Psoas muscle (tissue), 8 donors: ENCODE results near the gene GLP2R. TPM values are rescaled to one million over a fixed set of nuclear protein-coding genes. Genes with fewer than 3 reads are reported as not detected.

Experiments
- ATAC-seq, 4 donors: fragments of 200-7000 bp; cut with Tn5 transposase; one replicate each; pipeline ENCODE4 v1.9.1; 2020; ENCODE audit warnings: moderate library complexity in 3 of 4, mild to moderate bottlenecking in 2 of 4
- DNase-seq, 2 donors: peaks; one replicate each; pipeline ENCODE4 v3.0.0-alpha.2; 2020
- H3K27ac ChIP-seq: fragments of 200-600 bp; one replicate; pipeline ENCODE4 v1.8.0; 2022
- H3K27me3 ChIP-seq, 3 donors: fragments of 200-600 bp in 1 of 3; one replicate each; pipeline versions ENCODE4 v1.6.1 to v1.8.0; 2013 to 2022; ENCODE audit warnings: low read length in 2 of 3, mild to moderate bottlenecking in 2 of 3, moderate library complexity in 1 of 3; ENCODE audit not compliant: insufficient read depth in 3 of 3
- H3K36me3 ChIP-seq, 2 donors: fragments of 200-600 bp in 1 of 2; one replicate each; pipeline versions ENCODE4 v1.6.1 to v1.8.0; 2013 to 2022; ENCODE audit warnings: low read depth in 1 of 2, mild to moderate bottlenecking in 1 of 2, moderate library complexity in 1 of 2; ENCODE audit not compliant: insufficient read depth in 1 of 2
- H3K4me1 ChIP-seq: fragments of 200-600 bp; one replicate; pipeline ENCODE4 v1.8.0; 2022
- H3K4me3 ChIP-seq: fragments of 200-600 bp; one replicate; pipeline ENCODE4 v1.8.0; 2022; ENCODE audit warnings: mild to moderate bottlenecking
- H3K9me3 ChIP-seq: fragments of 200-600 bp; one replicate; pipeline ENCODE4 v1.8.0; 2022
- WGBS, 3 donors: extraction: QIAGEN DNeasy Blood & Tissue Kit; methylation state at CpG; one replicate each; pipeline versions ENCODE4 v1.1.6 to v1.1.7; 2013; 5-methylcytosine and 5-hydroxymethylcytosine counted together
- intact Hi-C, 2 donors: fragments of 100-400 bp; cut with DNase I; formaldehyde crosslinking; loops; one replicate each; pipeline versions ENCODE4 v1.11.0 to v1.14.2; 2022
- polyA plus RNA-seq, 3 donors: library from polyadenylated mRNA; stranded (reverse); fragments of 200-250 nt; gene quantifications; one replicate each; pipeline ENCODE4 v1.2.3, GENCODE V29; 2013
- total RNA-seq, 4 donors: library from RNA; stranded (reverse); fragmentation: NEBNext Ultra II Directional in 2 of 4; extraction: Animal tissue kit (Norgen Biotek cat#: 25700) in 2 of 4; gene quantifications; one replicate each; pipeline versions ENCODE4 v1.2.1 to v1.2.4, GENCODE V29; 2021 to 2023
- TF ChIP-seq, protein P1 (sequence below): fragments of 200-600 bp; IDR thresholded peaks from one replicate; pipeline ENCODE4 v1.8.0; 2022; ENCODE audit warnings: antibody characterized with exemption
- donor health status: healthy with polysubstance abuse.
- donor health status: DM: no; HTN: no; CAD: no; lungs with moderate emphysema.
- donor health status: Bipolar disorder and iron deficiency.
- donor health status: healthy.
- donor health status: DM: yes; HTN: yes; CAD: no.
- donor health status: DM: no; HTN: no; CAD: no.
- donor health status: DM: no; HTN: no; CAD: no.
- donor health status: DM: yes; HTN: yes; CAD: no.

GLP2R gene
- total and polyA plus RNA-seq, 7 donors: 0.12 to 0.30 (median 0.17) TPM; not detected in 4

DNA sequence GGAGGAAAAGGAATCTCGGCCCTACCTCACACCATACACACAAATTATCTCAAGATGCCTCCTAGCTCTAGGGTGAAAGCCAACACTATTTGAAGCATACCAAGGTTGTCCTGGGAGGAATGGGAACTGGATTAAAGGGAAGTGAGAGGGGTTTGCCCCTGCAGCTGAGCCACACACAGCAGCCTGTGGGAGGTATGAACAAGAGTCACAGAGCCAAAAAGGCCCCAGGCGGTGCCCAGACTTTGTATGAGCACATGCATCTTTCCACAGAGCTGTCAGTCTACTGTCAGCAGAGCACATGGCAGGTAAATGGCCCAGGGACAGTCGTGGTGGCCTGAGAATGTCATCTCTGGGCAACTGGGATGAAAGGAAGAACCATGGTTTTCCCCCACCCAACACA is 110.4 kb downstream of the GLP2R start:
- DNase-seq (no peak), ATAC-seq (no peak)
- Histone ChIP-seq H3K4me3 (no peak overlapping the region), H3K27ac (no peak overlapping the region), H3K9me3 (peaks cover 6% of the 10 kb centered on the region), H3K36me3 (no peaks in the 10 kb centered on the region), H3K4me1 (no peaks in the 10 kb centered on the region), H3K27me3 (peaks cover 0 to 8% (median 0%) of the 10 kb centered on the region in 3 donors)
- TF ChIP-seq, protein P1, sequence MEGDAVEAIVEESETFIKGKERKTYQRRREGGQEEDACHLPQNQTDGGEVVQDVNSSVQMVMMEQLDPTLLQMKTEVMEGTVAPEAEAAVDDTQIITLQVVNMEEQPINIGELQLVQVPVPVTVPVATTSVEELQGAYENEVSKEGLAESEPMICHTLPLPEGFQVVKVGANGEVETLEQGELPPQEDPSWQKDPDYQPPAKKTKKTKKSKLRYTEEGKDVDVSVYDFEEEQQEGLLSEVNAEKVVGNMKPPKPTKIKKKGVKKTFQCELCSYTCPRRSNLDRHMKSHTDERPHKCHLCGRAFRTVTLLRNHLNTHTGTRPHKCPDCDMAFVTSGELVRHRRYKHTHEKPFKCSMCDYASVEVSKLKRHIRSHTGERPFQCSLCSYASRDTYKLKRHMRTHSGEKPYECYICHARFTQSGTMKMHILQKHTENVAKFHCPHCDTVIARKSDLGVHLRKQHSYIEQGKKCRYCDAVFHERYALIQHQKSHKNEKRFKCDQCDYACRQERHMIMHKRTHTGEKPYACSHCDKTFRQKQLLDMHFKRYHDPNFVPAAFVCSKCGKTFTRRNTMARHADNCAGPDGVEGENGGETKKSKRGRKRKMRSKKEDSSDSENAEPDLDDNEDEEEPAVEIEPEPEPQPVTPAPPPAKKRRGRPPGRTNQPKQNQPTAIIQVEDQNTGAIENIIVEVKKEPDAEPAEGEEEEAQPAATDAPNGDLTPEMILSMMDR: no peak
- WGBS, 3 donors: 50 to 66% (median 65%) methylated on average over 3 of the region's 3 CpGs
- intact Hi-C loops: no loop called here

DNA sequence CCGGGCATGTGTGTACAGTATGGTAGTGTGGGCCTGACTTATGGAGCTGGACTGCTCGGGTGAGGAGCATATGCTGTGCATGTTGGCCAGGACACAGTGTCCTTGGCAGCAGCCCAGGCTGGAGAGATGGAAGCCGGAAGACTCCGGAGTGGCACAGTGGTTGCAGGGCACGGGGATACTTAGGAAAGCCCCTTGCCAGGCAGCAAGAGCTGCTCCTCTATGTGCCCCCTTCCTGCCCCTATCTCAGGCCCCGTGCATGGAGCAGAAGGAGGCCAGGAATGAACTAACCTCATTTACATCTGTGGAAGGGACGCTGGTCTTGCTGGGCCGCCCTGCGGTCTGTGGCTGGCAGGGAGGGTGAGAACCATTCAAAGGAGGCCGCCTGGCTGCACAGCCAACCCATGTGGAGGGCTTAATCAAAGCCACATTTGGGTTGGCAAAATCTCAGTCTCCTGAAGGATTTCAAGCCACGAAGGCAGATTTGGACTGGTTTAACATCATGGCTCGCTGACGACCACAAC is 111.6 kb downstream of the GLP2R start:
- H3K4me1 ChIP-seq: no peaks in the 10 kb centered on the region
- H3K36me3 ChIP-seq: no peaks in the 10 kb centered on the region
- H3K27ac ChIP-seq: no peak overlapping the region
- intact Hi-C loops: no loop called here
- H3K4me3 ChIP-seq: no peak overlapping the region
- TF ChIP-seq, protein P1: no peak
- 20 to 42% (median 28%) methylated on average over 13 of the region's 13 CpGs for WGBS, 3 donors
- ATAC-seq (peak; percentile 25 to 66 (median 58)), DNase-seq (peak in 1 of 2 donors; percentile 56)
- H3K9me3 ChIP-seq: peaks cover 6% of the 10 kb centered on the region
- H3K27me3 ChIP-seq: no peaks in the 10 kb centered on the region

DNA sequence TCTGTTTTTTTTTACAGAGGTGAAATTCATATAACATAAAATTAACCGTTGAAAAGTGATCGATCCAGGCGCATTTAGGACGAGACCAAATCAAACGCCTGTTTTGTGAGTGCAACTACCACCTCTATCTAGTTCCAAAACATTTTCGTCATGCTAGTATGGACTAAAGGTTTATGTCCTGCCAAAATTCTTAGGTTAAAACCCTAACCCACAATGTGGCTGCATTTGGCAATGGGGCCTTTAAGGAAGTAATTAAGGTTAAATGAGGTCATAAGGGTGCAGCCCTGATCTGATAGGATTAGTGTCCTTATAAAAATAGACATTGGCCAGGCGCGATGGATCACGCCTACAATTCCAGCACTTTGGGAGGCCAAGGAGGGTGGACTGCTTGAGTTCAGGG is 112.2 kb downstream of the GLP2R start:
- no peak overlapping the region for H3K27ac ChIP-seq
- intact Hi-C loops: no loop called here
- H3K4me1 ChIP-seq: no peaks in the 10 kb centered on the region
- H3K4me3 ChIP-seq: no peak overlapping the region
- H3K27me3 ChIP-seq: no peaks in the 10 kb centered on the region
- TF ChIP-seq, protein P1: no peak
- no peak for DNase-seq
- WGBS, 3 donors: 65 to 83% (median 78%) methylated on average over 9 of the region's 9 CpGs
- no peaks in the 10 kb centered on the region for H3K36me3 ChIP-seq
- peaks cover 6% of the 10 kb centered on the region for H3K9me3 ChIP-seq
- no peak for ATAC-seq

DNA sequence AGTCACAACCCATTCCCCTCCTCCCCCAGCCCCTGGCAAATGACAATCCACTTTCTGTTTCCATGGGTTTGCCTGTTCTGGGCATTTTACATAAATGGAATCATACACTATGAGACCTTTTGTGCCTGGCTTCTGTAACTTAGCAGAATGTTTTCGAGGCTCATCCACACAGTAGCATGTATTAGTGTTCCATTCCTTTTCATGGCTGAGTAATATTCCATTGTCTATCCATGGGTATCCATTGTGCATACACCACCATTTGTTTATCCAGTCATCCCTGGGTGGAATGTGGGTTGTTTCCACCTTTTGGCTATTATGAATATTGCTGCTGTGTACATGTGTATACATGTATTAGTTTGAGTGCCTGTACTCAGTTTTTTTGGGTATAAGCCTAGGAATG is 113.0 kb downstream of the GLP2R start:
- DNase-seq: no peak
- no peaks in the 10 kb centered on the region for H3K4me1 ChIP-seq
- H3K27me3 ChIP-seq: no peaks in the 10 kb centered on the region
- no peak overlapping the region for H3K27ac ChIP-seq
- TF ChIP-seq, protein P1: no peak
- ATAC-seq: no peak
- 85 to 94% (median 94%) methylated on average over 1 of the region's 1 CpG for whole genome bisulfite sequencing, 3 donors
- peaks cover 6% of the 10 kb centered on the region for H3K9me3 ChIP-seq
- no peak overlapping the region for H3K4me3 ChIP-seq
- intact Hi-C loops: no loop called here
- no peaks in the 10 kb centered on the region for H3K36me3 ChIP-seq

DNA sequence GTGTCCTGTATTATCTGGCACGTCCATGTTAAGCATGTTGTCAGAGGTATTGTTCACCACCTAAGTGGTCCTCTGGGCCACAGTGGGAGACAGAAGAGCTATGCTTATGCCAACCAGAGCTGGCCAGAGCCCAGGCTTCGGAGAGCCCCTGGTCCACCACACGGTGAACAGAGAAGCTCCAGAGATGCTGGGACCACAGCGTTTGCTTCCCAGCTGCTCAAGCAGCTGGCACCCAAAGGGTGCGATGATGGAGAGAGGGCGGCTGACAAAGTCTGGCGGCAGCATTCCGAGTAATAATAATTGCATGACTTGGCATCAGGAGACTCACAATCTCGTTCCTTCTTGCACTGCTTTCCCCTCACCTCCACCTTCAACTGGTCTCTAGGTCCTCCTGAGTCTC is 115.1 kb downstream of the GLP2R start:
- 48 to 63% (median 58%) methylated on average over 9 of the region's 9 CpGs for WGBS, 3 donors
- Histone ChIP-seq H3K27ac (no peak overlapping the region), H3K36me3 (no peaks in the 10 kb centered on the region), H3K4me1 (no peaks in the 10 kb centered on the region), H3K9me3 (peaks cover 6% of the 10 kb centered on the region), H3K27me3 (no peaks in the 10 kb centered on the region), H3K4me3 (no peak overlapping the region)
- DNase-seq: no peak
- TF ChIP-seq, protein P1: no peak
- intact Hi-C loops: no loop called here
- no peak for ATAC-seq
